HG03039 (cell line): ENCODE measurements around the gene RGL3.
"Not testable (repeated sequence)": the region's sequence is repeated elsewhere in the genome, so short reads cannot be mapped to it uniquely, and the experiment has no call there.

Experiments used
- ATAC-seq: cut with Tn5 transposase; IDR thresholded peaks from one replicate; pipeline ENCODE4 v1.9.1; 2021; ENCODE audit warnings: mild to moderate bottlenecking, moderate library complexity; ENCODE audit not compliant: unreplicated experiment

Gene RGL3

DNA sequence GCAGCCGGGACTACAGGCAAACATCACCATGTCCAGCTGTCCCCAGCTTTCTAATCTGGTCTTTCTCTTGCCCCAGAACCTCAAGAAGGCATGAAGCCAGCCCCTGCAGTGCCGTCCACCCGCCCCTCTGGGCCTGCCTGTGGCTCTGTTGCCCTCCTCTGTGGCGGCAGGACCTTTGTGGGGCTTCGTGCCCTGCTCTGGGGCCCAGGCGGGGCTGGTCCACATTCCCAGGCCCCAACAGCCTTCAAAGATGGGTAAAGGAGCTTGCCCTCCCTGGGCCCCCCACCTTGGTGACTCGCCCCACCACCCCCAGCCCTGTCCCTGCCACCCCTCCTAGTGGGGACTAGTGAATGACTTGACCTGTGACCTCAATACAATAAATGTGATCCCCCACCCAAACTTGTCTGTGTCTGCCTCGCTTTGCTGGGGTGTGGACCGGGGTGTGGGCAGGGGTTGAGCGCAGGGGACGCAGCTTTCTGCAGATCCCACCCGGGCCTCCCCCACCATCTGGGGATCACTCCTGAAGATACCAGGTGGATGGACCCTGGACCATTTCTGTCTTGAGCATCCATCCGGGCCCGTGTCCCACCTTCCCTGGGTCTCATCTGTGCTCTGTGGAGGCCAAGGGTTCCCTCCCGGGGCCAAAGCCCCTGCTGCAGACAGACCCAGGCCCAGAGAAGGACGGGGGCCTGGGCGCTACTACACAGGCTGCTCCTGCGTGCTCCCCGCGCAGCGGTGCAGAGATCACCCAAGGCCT lies 31.6 kb upstream of the RGL3 start:
- no peak for ATAC-seq

DNA sequence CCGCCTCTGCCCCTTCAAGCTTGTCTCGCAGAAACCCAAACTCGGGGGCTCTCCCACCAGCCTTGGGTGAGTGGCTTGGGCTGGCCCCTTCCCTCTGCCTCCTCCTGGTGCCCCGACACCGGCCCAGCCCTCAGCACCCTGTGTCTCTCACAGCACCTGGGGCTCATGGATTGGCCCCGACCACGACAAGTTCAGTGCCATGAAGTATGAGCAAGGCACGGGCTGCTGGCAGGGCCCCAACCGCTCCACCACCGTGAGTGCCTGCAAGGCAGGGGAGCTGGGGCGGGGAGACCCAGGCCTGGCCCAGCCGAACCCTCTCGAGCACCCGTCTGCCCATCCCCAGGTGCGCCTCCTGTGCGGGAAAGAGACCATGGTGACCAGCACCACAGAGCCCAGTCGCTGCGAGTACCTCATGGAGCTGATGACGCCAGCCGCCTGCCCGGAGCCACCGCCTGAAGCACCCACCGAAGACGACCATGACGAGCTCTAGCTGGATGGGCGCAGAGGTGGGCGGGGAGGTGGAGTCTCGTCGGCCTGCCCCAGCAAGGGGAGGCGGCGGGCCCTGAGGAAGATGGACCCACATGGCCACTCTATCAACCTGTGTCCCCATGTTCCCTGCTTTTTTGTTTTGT lies 29.9 kb upstream of the RGL3 start:
- no peak for ATAC-seq

DNA sequence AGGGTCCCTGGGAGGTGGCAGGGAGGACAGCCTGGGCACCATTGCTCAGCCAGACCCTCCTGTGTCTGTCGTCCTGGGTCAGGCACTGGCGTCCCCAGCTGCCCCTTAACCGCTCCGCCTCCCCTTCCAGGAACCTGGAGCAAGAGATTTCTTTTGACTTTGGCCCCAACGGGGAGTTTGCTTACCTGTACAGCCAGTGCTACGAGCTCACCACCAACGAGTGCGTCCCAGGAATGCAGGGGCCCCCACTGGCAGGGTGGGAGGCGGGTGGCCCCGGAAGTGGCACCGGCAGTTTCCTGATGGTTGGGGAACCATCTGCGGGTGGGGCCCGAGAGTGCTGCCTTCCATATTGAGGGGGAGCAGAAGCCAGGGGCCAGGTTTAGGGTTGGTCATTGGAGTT lies 29.3 kb upstream of the RGL3 start:
- ATAC-seq: no peak

DNA sequence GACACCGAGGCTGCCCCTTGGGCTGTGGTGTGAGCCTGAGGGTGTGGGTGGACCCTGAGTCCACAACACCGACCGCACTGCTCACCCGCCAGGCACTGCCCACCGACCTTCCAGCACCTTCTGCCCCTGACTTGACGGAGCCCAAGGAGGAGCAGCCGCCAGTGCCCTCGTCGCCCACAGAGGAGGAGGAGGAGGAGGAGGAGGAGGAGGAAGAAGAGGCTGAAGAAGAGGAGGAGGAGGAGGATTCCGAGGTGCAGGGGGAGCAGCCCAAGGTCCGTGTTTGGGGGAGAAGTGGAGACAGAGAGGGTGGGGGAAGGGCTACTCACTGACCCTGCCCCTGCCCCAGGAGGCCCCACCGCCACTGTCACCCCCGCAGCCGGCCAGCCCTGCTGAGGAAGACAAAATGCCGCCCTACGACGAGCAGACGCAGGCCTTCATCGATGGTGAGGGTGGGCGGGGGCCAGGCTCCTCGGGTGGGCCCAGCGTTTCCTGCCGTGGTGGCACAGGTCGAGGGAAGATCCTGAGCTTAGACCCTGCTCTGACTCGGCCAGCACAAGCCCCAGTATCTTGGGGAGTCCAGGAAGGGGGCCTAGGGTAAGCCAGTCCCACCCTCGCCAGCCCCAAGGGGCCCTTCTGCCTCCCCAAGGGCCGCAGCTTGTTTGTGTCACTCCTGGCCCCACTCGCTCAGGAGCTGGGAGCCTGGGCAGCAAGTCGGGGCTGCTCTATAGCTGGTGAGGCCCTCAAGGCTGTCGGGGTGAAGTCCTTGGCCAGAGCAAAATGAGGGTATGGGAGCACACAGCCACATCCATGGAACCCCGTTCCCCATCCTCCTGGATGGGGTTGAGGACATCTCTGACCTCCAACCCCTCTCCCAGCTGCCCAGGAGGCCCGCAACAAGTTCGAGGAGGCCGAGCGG lies 28.5 kb upstream of the RGL3 start:
- ATAC-seq: no peak

DNA sequence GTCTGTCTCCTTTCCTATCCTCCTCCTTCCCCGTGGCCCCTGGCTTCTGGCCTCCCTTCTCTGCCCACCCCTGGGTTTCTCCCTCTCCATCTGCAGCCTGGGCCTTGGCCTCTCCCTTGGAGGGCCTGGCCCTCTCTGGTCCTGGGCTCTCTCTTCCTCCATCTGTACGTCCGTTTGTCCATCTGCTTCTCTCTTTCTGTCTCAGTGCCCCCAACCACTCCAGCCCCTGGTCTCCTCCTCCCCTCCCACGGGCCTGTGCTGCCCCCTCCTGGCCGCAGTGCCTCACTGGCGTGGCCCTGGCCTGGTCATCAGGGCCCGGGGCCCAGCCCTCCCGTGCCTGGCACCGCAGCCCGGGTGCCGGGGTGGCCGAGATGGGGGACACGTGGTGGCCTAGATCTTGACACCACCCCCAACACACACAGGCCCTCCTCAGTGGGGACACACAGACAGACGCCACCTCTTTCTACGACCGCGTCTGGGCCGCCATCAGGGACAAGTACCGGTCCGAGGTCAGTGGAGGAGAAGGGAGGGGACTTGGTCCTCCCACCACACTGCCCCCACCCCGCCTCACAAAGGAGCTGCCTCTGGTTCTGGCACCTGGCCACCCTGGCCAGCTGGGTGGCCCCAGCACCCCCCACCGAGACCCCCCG lies 27.7 kb upstream of the RGL3 start:
- no peak for ATAC-seq

DNA sequence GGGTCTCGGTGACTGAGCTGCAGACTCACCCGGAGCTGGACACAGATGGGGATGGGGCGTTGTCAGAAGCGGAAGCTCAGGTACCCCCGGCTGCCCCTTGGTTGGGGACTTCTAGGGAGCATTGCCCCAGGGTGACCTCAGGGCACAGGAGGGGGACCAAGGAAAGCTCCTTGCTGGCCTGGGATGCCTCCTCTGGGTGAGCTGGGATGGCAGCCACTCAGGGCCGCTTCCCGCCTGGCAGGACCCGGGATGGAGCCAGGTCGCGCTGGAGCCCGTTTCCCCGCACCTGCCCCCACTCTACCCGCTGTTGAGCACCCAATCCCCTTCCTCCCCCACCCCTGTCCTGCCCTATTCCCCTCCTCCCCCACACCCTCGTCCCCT lies 27.1 kb upstream of the RGL3 start:
- ATAC-seq: no peak

DNA sequence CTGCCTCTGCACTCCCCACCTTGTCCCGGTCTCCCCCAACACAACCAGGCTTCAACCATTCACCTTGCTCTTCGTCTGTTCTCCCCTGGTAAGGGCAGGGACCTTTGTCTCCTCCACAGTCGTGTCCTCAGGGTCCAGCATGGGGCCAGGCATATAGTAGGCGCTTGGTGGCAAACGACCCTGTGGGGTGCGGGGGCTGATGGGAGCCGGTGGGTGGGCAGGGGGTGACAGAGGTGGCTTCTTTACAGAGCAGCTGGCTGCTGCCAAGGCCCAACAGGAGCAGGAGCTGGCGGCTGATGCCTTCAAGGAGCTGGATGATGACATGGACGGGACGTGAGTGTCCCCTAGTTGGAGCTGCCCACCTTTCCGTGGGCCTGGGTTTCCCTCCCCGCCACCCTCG lies 26.0 kb upstream of the RGL3 start:
- no peak for ATAC-seq

DNA sequence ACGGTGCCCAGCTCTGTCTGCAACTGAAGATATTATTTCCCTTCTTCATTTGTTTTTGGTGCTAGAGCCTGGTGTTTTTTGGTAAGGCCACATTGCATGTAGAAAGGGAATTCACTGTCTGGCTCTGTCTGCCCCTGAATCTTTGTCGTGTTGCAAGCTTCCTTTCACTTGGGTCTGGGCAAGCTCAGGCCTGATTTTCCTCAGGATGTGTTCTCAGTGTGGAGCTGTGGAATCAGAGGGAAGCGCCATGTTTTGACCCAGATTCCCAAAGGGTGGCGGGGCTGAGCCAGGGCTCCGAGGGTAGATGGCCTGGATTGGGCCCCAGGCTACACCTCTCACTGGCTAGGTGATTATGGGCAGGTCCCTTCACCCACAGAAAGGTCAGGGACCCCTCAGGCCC lies 24.9 kb upstream of the RGL3 start:
- ATAC-seq: no peak

DNA sequence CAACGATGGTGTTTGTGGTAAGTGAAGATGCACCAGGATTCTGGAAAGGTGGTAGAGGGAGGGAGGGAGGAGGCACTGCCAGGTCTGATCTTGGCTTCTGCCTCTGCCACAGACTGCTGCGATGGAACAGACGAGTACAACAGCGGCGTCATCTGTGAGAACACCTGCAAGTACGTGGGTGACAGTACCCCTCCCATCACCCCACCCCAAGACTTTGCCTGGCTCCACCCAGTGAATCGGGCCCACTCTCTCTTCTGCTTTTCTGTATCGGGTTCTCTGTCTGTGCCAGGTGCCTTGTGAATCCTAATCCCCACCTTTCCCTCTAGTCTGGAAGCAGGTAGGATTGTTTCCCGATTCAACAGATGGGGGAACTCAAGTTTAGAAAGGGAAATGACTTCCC lies 18.8 kb upstream of the RGL3 start:
- no peak for ATAC-seq

DNA sequence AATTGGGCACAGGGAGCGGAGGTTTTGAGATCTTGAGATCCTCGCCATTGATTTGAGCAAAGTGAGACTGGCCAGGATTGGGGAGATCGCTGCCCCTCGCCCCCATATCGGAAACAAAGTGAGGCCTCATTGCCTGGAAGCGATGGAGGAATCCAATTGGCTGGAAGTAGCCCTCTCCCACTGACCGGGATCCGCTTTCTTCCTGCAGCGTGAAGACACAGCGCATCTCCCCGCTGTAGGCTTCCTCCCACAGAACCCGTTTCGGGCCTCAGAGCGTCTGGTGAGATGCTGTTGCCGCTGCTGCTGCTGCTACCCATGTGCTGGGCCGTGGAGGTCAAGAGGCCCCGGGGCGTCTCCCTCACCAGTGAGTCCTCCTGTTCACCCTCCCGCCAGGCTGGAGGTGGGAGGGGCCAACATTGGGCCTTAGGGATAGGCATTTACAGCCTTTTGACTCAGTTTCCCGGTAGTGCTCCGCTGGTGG lies 16.8 kb upstream of the RGL3 start:
- ATAC-seq: no peak

DNA sequence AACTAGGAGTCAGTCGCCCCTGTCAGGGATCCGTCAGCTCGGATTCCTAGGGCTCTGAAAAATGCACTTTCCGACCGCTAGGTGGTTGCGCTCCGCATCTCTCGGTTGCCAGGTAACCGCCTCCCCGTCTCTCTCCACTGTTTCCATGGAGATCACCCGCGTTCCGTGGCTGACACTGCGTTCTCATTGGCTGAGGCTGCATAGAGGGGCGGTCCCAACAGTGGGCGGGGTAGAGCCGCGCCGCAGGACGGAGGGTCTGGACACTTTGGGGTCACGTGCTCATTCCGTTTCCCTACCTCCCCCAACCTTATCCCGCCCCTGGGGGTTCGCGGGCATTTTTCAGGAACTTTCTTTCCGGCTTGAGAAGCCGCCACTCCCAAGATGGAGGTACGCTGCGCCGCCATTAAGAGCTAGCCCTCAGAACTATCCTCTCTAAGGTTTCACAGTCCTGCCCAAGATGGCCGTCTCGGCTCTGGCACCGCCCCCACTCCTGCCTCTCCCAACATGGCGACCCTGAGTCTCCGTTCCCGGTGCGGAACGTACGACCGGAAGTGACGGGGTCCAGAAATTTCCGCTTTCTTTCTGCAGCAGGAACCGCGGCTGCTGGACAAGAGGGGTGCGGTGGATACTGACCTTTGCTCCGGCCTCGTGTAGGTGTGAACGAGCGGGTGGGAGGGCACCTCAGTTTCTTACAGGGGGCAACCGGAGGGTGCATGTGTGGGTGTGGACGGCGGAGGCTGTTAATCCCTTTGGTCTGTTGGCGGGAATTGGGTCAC lies 16.1 kb upstream of the RGL3 start, which contains the start of the genes ODAD3 and PRKCSH:
ODAD3 (minus strand) TSS at position 65 of the 776 bp plus-strand sequence. CDS start 105 bp downstream, outside the sequence.
PRKCSH (plus strand) TSS at position 579 of the 776 bp plus-strand sequence. CDS start 483 bp downstream, outside the sequence.
- peak; percentile 84 for ATAC-seq

DNA sequence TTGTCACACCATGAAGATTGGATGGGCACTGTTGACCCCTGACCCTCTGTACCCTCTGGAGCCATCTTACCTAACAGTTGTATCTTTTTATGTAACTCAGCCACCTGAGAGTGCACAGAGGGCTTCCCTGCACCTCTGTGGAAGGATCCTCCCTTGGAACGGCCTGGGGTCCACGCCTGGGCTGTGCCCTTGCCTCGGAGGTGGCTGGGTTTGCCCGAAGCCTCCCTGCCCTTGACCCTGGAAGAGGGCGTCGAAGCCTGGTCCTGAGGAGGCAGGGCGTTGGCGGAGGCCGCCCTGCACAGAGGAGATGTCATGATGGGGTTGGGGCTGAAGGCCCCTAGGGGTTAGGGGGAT lies 15.6 kb upstream of the RGL3 start:
- peak; percentile 12 for ATAC-seq

DNA sequence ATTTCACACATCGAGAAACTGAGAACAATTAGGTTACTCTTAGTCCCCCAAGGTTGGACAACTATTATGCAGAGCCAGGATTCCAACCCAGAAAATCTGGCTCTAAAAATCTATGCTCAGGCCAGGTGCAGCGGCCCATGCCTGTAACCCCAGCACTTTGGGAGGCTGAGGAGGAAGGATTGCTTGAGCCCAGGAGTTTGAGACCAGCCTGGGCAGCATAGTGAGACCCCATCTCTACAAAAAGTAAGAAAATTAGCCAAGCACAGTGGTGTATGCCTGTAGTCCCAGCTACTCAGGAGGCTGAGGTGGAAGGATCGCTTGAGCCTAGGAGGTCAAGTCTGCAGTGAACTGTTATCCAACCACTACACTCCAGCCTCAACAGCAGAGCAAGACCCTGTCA lies 14.4 kb upstream of the RGL3 start:
- not testable (repeated sequence) for ATAC-seq

DNA sequence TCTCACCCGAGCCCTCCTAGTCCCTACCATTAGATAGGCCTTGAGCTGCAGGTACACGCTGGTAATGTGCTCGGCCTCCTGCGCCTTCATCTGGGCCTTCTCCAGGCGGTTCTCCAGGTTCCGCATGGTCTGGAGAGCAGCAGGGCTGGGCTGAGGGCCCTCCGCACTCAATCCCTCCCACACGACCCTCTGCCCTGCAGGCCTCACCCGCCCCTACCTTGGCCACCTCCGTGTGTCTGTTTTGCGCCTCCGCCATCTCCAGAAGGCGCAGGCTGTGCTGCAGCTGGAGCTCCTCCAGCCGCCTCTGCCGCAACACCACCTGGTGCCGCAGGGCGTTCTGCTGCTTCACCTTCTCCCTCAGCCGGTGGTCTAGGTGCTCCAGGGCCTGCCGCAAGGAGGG lies 7.5 kb upstream of the RGL3 start:
- ATAC-seq: no peak

DNA sequence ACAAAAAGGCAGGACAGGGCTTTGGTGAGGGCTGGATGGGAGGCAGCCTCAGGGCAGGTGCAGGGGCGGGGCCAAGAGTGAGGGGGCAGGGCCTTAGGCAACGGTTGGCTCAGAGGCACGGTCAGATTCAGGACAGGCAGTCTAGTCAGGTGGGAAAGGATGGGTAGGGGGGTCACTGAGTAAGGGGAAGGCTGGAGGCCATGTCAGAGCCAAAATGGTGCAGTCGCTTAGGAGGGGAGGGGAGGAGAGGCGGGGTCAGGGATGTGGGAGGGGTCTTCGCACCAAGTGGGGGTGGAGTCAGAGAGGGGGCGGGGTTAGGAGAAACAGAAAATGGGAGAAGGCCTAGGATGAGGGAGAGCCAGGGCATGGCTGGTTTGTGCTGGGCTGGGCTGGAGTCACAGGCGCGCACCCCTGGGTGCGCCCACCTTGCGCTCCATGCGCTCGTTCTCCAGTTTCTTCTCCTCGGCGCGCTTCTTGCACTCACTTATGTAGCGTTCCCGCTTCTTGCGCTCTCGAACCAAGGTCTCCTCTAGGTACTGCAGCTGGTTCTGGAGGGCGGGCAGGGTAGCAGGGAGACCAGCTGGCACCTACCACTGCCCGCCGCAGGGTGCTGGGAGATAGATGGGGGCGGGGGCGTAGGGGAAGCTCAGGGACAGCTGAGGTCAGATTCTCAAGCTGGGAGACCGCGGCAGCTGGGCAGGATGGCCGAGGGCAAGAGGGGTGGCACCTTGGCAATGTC lies 6.8 kb upstream of the RGL3 start:
- ATAC-seq: no peak

DNA sequence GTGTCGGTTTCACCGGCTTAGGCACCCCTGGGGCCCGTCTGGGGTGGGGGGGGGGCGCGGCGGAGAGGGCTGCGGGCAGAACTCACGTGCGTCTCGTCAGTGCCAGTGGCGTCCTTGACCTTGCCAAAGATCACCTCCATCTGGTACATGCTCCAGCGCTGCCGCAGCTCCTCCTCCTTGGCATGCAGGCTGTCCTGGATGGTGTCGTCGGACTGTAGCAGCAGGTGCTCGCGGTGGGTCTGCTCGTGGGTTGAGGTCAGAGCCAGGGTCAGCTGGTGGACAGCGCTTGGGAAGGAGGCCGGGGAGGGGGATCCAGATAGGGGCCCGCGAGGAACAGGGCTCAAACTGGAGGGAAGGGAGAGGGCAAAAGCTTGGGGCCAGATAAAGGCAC lies 4.7 kb upstream of the RGL3 start:
- ATAC-seq: no peak

DNA sequence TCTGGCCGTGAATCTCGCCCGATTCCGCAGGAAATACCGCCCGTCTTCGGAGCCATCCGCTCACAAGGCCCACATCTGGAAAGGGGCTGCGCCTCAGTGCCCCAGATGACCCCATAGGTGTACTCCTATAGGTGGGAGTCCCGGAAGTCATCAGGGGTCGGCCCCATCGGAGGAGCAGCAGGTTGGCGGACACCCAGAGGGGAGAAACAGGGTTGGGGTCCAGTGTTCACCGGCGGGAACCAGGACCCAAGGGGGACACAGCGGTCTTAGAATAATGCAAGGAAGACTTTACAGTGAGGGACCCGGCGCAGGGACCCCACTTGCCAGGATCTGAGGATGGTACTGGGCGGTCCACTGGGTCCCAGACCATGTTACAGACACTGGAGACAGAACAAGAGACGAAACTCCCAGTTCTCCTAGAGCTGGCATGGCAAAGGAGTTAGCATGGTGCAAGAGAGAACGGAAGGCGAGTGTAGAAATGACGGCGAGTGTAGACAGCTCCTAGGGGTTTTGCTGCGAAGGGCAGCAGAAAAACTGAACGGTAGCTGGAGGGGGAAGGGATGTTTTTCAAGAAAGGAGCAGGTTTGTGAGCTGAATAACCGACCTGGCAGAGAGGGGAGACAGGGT lies 4.2 kb upstream of the RGL3 start:
- ATAC-seq: no peak

DNA sequence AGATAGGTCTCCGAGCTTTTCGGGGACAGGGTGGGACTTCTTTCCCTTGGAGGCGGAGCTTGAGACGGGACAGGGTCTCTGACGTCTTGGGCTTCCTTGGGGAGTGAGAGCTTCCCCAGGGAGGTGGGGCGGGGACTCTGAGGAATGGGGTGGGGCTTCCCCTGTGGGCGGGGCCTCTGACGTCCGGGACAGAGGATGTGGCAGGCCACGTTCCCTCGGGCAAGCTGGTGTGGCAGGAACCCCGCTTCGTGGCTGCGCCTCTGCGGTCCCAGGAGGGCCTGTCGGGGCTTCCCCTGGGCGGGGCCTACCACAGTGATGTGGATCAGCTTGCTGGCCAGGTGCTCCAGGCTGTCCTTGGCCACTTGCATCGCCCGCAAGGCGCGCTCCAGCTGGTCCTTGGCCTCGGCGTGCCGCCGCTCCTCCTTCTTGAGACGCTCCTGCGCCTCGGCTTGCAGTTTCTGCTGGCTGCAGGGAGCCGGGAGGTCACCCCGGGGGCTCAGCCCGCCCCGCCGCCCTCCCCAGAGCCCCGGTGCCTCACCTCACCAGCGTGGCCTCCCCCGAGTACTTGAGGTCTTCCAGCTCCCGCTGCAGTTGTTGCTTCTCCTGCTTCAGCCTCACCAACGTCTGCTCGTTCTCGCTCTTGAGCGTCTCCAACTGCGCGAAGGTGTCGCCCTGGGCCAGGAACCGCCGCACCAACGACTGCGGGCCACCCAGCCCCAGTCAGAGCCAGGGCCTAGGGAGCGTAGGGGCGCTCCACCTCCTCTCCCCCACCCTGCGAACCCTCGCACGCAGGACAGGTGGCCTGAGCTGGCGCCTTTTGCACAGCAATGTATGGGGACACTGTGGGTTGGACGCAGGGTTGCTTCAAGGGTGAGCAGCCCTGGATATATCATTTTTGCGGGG lies 3.3 kb upstream of the RGL3 start:
- peak; percentile 44 for ATAC-seq
